Neural cell (in vitro differentiated cells): ENCODE data around the gene EFCAB8.

Experiments used
- CTCF ChIP-seq: fragments of 450-650 bp; IDR thresholded peaks from 2 replicates; pipeline ENCODE4 v1.5.1; 2014; ENCODE audit warnings: antibody characterized with exemption, mild to moderate bottlenecking, moderate library complexity; ENCODE audit not compliant: poor library complexity, severe bottlenecking
- EP300 ChIP-seq: fragments of 450-650 bp; conservative IDR thresholded peaks from 2 replicates; pipeline ENCODE4 v1.6.1; 2014; ENCODE audit warnings: antibody characterized with exemption, mild to moderate bottlenecking, moderate library complexity; ENCODE audit not compliant: poor library complexity, severe bottlenecking
- EZH2 ChIP-seq: fragments of 200-600, 300-800 bp; shearing (Covaris generic), sonication (generic); IDR thresholded peaks from 2 replicates; pipeline ENCODE4 v1.6.1; 2014; ENCODE audit warnings: antibody characterized with exemption, low read length, borderline replicate concordance, mild to moderate bottlenecking; ENCODE audit not compliant: insufficient read depth, poor library complexity, severe bottlenecking
- MXI1 ChIP-seq: fragments of 450-650 bp; conservative IDR thresholded peaks from 2 replicates; pipeline ENCODE4 v1.6.1; 2014; ENCODE audit warnings: antibody characterized with exemption, mild to moderate bottlenecking; ENCODE audit not compliant: poor library complexity, severe bottlenecking
- POLR2AphosphoS5 ChIP-seq: IDR thresholded peaks from 2 replicates; pipeline ENCODE4 v1.6.1; 2012
- RAD21 ChIP-seq: fragments of 450-650 bp; conservative IDR thresholded peaks from 2 replicates; pipeline ENCODE4 v1.6.1; 2014; ENCODE audit warnings: antibody characterized with exemption, mild to moderate bottlenecking, moderate library complexity
- REST ChIP-seq: IDR thresholded peaks from 2 replicates; pipeline ENCODE4 v1.6.1; 2012; ENCODE audit warnings: borderline replicate concordance

- no peak for TF ChIP-seq CTCF
- TF ChIP-seq MXI1 = no peak
- no peak for TF ChIP-seq EZH2
- no peak for TF ChIP-seq EP300
- no peak for TF ChIP-seq POLR2AphosphoS5
- TF ChIP-seq RAD21 = no peak
- TF ChIP-seq REST = no peak
Measured at GRCh38 chr20:32894026-32894483, 35.3 kb downstream of the EFCAB8 start.
